ENCODE measurements around the gene MINDY4.

DNA sequence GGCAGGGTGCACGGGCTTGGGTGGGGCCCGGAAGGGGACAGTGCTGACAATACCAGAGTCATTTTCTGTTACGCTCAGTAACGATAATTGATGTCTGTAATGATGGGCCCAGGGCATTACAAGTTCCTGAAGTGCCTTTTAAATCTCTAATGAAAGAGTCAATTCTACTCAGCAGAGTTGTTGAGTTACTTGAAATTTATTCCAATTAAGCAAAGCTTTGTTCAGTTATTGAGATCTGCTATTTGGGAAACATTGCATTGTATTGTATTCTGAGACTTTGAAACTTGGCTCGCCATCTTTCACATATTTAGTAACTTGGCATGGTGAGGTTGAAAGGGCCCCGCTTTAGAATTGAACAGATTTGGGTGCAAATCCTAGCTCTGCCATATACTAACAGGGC, 34.7 kb downstream of the MINDY4 start:
- TF ChIP-seq, protein P1, sequence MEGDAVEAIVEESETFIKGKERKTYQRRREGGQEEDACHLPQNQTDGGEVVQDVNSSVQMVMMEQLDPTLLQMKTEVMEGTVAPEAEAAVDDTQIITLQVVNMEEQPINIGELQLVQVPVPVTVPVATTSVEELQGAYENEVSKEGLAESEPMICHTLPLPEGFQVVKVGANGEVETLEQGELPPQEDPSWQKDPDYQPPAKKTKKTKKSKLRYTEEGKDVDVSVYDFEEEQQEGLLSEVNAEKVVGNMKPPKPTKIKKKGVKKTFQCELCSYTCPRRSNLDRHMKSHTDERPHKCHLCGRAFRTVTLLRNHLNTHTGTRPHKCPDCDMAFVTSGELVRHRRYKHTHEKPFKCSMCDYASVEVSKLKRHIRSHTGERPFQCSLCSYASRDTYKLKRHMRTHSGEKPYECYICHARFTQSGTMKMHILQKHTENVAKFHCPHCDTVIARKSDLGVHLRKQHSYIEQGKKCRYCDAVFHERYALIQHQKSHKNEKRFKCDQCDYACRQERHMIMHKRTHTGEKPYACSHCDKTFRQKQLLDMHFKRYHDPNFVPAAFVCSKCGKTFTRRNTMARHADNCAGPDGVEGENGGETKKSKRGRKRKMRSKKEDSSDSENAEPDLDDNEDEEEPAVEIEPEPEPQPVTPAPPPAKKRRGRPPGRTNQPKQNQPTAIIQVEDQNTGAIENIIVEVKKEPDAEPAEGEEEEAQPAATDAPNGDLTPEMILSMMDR (conservative IDR thresholded peaks at IDR 0.05; ENCODE audit: low read depth, low read length) = no peak
- no peak for TF ChIP-seq EZH2phosphoT487 (IDR thresholded peaks at IDR 0.05; ENCODE audit: borderline replicate concordance, low read length)

Data from PC-3 (cell line).